ENCODE data around the gene PSMA6. TPM values are rescaled to one million over a fixed set of nuclear protein-coding genes. Genes with fewer than 3 reads are reported as not detected.

Gene PSMA6
- total RNA-seq, 1 experiment from 2014 or later: 307 TPM

- intact Hi-C loops (cut with micrococcal nuclease): no loop called here
- H3K79me2 ChIP-seq (ENCODE audit: low read length): no peaks in the 10 kb centered on the region
- H3K27ac ChIP-seq (ENCODE audit: low read length): no peak overlapping the region
- H3K4me3 ChIP-seq (ENCODE audit: low read length): no peak overlapping the region
- ATAC-seq (no peak), DNase-seq (no peak)
- H3K9ac ChIP-seq (ENCODE audit: low read length): no peak overlapping the region
- H2AFZ ChIP-seq (ENCODE audit: low read length): no peak overlapping the region
- ChIA-PET CTCF (no interaction called here), POLR2A (ENCODE audit: unreplicated experiment) (no interaction called here)
- H3K9me2 ChIP-seq (replicated peaks; ENCODE audit: low read length): no peaks in the 10 kb centered on the region
- H3K36me3 ChIP-seq (ENCODE audit: low read depth, low read length): peaks cover 6% of the 10 kb centered on the region; the same call in 1 of the 2 replicates
- H3K27me3 ChIP-seq (ENCODE audit: low read length): no peaks in the 10 kb centered on the region
- H3K4me2 ChIP-seq (ENCODE audit: low read length): no peak overlapping the region
- H3K4me1 ChIP-seq (ENCODE audit: insufficient read depth, low read length): no peaks in the 10 kb centered on the region
- TF ChIP-seq, protein P1, sequence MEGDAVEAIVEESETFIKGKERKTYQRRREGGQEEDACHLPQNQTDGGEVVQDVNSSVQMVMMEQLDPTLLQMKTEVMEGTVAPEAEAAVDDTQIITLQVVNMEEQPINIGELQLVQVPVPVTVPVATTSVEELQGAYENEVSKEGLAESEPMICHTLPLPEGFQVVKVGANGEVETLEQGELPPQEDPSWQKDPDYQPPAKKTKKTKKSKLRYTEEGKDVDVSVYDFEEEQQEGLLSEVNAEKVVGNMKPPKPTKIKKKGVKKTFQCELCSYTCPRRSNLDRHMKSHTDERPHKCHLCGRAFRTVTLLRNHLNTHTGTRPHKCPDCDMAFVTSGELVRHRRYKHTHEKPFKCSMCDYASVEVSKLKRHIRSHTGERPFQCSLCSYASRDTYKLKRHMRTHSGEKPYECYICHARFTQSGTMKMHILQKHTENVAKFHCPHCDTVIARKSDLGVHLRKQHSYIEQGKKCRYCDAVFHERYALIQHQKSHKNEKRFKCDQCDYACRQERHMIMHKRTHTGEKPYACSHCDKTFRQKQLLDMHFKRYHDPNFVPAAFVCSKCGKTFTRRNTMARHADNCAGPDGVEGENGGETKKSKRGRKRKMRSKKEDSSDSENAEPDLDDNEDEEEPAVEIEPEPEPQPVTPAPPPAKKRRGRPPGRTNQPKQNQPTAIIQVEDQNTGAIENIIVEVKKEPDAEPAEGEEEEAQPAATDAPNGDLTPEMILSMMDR (conservative IDR thresholded peaks at IDR 0.05; ENCODE audit: low read depth, low read length): no peak
- TF ChIP-seq EZH2 (IDR thresholded peaks at IDR 0.05; ENCODE audit: low read length, unreplicated experiment) (no peak), EZH2phosphoT487 (IDR thresholded peaks at IDR 0.05; ENCODE audit: borderline replicate concordance, low read length) (no peak)
- H3F3A ChIP-seq (ENCODE audit: low read length, unreplicated experiment): no peaks in the 10 kb centered on the region
- no TSS peak for BruUV-seq (replicated peaks)
- H4K20me1 ChIP-seq (ENCODE audit: low read length): no peaks in the 10 kb centered on the region
- no peaks in the 10 kb centered on the region for H3K9me3 ChIP-seq (ENCODE audit: low read length)
Measured at GRCh38 chr14:35268946-35269345, 23.2 kb upstream of the PSMA6 start.

GRCh38 chr14:35274805-35275204, 17.4 kb upstream of the PSMA6 start:
- no peaks in the 10 kb centered on the region for H3K4me1 ChIP-seq (ENCODE audit: insufficient read depth, low read length)
- H2AFZ ChIP-seq (ENCODE audit: low read length): no peak overlapping the region
- CTCF ChIA-PET: no interaction called here
- POLR2A ChIA-PET (ENCODE audit: unreplicated experiment): no interaction called here
- no peak overlapping the region for H3K4me2 ChIP-seq (ENCODE audit: low read length)
- H4K20me1 ChIP-seq (ENCODE audit: low read length): no peaks in the 10 kb centered on the region
- no peak overlapping the region for H3K9ac ChIP-seq (ENCODE audit: low read length)
- no peaks in the 10 kb centered on the region for H3K27me3 ChIP-seq (ENCODE audit: low read length)
- H3K9me2 ChIP-seq (replicated peaks; ENCODE audit: low read length): no peaks in the 10 kb centered on the region
- BruUV-seq (replicated peaks): no TSS peak
- no peaks in the 10 kb centered on the region for H3K79me2 ChIP-seq (ENCODE audit: low read length)
- H3F3A ChIP-seq (ENCODE audit: low read length, unreplicated experiment): no peaks in the 10 kb centered on the region
- no peak for DNase-seq
- H3K27ac ChIP-seq (ENCODE audit: low read length): no peak overlapping the region
- H3K36me3 ChIP-seq (ENCODE audit: low read depth, low read length): peaks cover 2% of the 10 kb centered on the region; the same call in 1 of the 2 replicates
- TF ChIP-seq EZH2 (IDR thresholded peaks at IDR 0.05; ENCODE audit: low read length, unreplicated experiment) (no peak), EZH2phosphoT487 (IDR thresholded peaks at IDR 0.05; ENCODE audit: borderline replicate concordance, low read length) (no peak)
- TF ChIP-seq, protein P1 (conservative IDR thresholded peaks at IDR 0.05; ENCODE audit: low read depth, low read length): no peak
- no peaks in the 10 kb centered on the region for H3K9me3 ChIP-seq (ENCODE audit: low read length)
- intact Hi-C loops (cut with micrococcal nuclease): no loop called here
- ATAC-seq: no peak
- H3K4me3 ChIP-seq (ENCODE audit: low read length): no peak overlapping the region

- Histone ChIP-seq H3K4me2 (ENCODE audit: low read length) (no peak overlapping the region), H3F3A (ENCODE audit: low read length, unreplicated experiment) (no peaks in the 10 kb centered on the region), H3K9me3 (ENCODE audit: low read length) (no peaks in the 10 kb centered on the region), H3K9ac (ENCODE audit: low read length) (no peak overlapping the region), H3K4me1 (ENCODE audit: insufficient read depth, low read length) (no peaks in the 10 kb centered on the region), H3K27ac (ENCODE audit: low read length) (no peak overlapping the region), H2AFZ (ENCODE audit: low read length) (no peak overlapping the region), H3K9me2 (replicated peaks; ENCODE audit: low read length) (no peaks in the 10 kb centered on the region), H3K79me2 (ENCODE audit: low read length) (no peaks in the 10 kb centered on the region), H4K20me1 (ENCODE audit: low read length) (no peaks in the 10 kb centered on the region), H3K27me3 (ENCODE audit: low read length) (no peaks in the 10 kb centered on the region), H3K36me3 (ENCODE audit: low read depth, low read length) (peaks cover 2% of the 10 kb centered on the region; the same call in 1 of the 2 replicates), H3K4me3 (ENCODE audit: low read length) (no peak overlapping the region)
- ATAC-seq (no peak; the same call in 1 of the 2 replicates), DNase-seq (peak; percentile 10)
- CTCF ChIA-PET: interaction anchor here (0.7 kb wide), 1 partner anchor 121 kb away, joined by 4 read pairs; no protein-coding TSS in a partner anchor
- no TSS peak for BruUV-seq (replicated peaks)
- intact Hi-C loops (cut with micrococcal nuclease): no loop called here
- no peak for TF ChIP-seq EZH2phosphoT487 (IDR thresholded peaks at IDR 0.05; ENCODE audit: borderline replicate concordance, low read length)
- TF ChIP-seq, protein P1 (conservative IDR thresholded peaks at IDR 0.05; ENCODE audit: low read depth, low read length): no peak
- TF ChIP-seq EZH2 (IDR thresholded peaks at IDR 0.05; ENCODE audit: low read length, unreplicated experiment): no peak
- POLR2A ChIA-PET (ENCODE audit: unreplicated experiment): no interaction called here
Measured at GRCh38 chr14:35277179-35277578, 15.0 kb upstream of the PSMA6 start.

All from PC-3 (cell line).